HepG2 (cell line): ENCODE results near the gene TEKT5. TPM values are rescaled to one million over a fixed set of nuclear protein-coding genes. Genes with fewer than 3 reads are reported as not detected.
A peak's percentile ranks its signal among the peaks of the same experiment; 100 is the strongest.

Experiments
- ATF7 ChIP-seq, 2 experiments: fragments of 450-650 bp in 1 of 2; sonication (generic) in 1 of 2; formaldehyde crosslinking in 1 of 2; IDR thresholded peaks; 2 replicates each; pipeline versions ENCODE4 v1.4.0 to v1.6.1; 2016 to 2020; ENCODE audit warnings: antibody characterized with exemption in 1 of 2, mild to moderate bottlenecking in 1 of 2, missing genetic modification reagents in 1 of 2
- BCL6 ChIP-seq: IDR thresholded peaks from 2 replicates; pipeline ENCODE4 v1.6.1; 2016; ENCODE audit warnings: missing genetic modification reagents, missing compliant biosample characterization
- HIC2 ChIP-seq: sonication (generic); formaldehyde crosslinking; IDR thresholded peaks from 2 replicates; pipeline ENCODE4 v1.9.0; 2022; ENCODE audit warnings: low read depth, missing genetic modification reagents
- HNRNPL ChIP-seq: fragments of 200-400 bp; formaldehyde crosslinking; IDR thresholded peaks from 2 replicates; pipeline ENCODE4 v1.6.1; 2017; ENCODE audit warnings: mild to moderate bottlenecking, low read depth, low read length
- KMT2A ChIP-seq: sonication (generic); formaldehyde crosslinking; IDR thresholded peaks from 2 replicates; pipeline ENCODE4 v1.4.0; 2020; ENCODE audit warnings: missing genetic modification reagents
- MAFF ChIP-seq: IDR thresholded peaks from 2 replicates; pipeline ENCODE4 v1.6.1; 2011; ENCODE audit warnings: low read depth, low read length, improper control_type of control experiment
- MIER3 ChIP-seq: IDR thresholded peaks from 2 replicates; pipeline ENCODE4 v1.6.1; 2016; ENCODE audit warnings: missing compliant biosample characterization, borderline replicate concordance
- RERE ChIP-seq: IDR thresholded peaks from 2 replicates; pipeline ENCODE4 v1.6.1; 2016; ENCODE audit warnings: low read depth, missing genetic modification reagents, missing compliant biosample characterization
- SP2 ChIP-seq: sonication (generic); formaldehyde crosslinking; IDR thresholded peaks from 2 replicates; pipeline ENCODE4 v1.5.1; 2020; ENCODE audit warnings: mild to moderate bottlenecking, missing genetic modification reagents
- SSRP1 ChIP-seq: IDR thresholded peaks from 2 replicates; pipeline ENCODE4 v1.6.1; 2016; ENCODE audit warnings: control low read depth
- ZNF512B ChIP-seq: sonication (generic); formaldehyde crosslinking; IDR thresholded peaks from 2 replicates; pipeline ENCODE4 v1.5.1; 2020; ENCODE audit warnings: missing genetic modification reagents, mild to moderate bottlenecking, borderline replicate concordance
- polyA plus RNA-seq, 8 experiments: library from polyadenylated mRNA; depleted of rRNA in 3 of 8; stranded (reverse) in 7 of 8; unstranded in 1 of 8; fragments of >200 nt; fragmentation: Illumina TruSeq in 4 of 8; extraction: Trizol in 4 of 8; gene quantifications; 2 replicates each; pipeline versions ENCODE4 v1.2.1 to v1.2.3, GENCODE V29; 2011 to 2016; ENCODE audit warnings: low read depth in 4 of 8, missing spikeins in 1 of 8, mixed read lengths in 1 of 8; ENCODE audit not compliant: insufficient read depth in 1 of 8
- total RNA-seq, 5 experiments: library from RNA; depleted of rRNA; stranded (reverse); fragments of >200 nt; fragmentation: Illumina TruSeq; extraction: Trizol; gene quantifications; 2 replicates each; pipeline ENCODE4 v1.2.3, GENCODE V29; 2016; ENCODE audit warnings: low read depth in 1 of 5
- TF ChIP-seq, protein P1 (sequence below): sonication (generic); formaldehyde crosslinking; IDR thresholded peaks from 2 replicates; pipeline ENCODE4 v1.4.0; 2020; ENCODE audit warnings: low read depth, missing genetic modification reagents
- TF ChIP-seq, protein P2 (sequence below): sonication (generic); formaldehyde crosslinking; IDR thresholded peaks from 2 replicates; pipeline ENCODE4 v1.8.0; 2022; ENCODE audit warnings: missing genetic modification reagents, low read depth, mild to moderate bottlenecking, borderline replicate concordance

TEKT5 gene
- total and polyA plus RNA-seq, 2 of the 13 experiments (the other 11 are each of a cell fraction or from before 2014, with no cell fraction given), result 0.16 TPM; not detected in 1

- TF ChIP-seq ZNF512B (CRISPR knock-in tag) (no peak), RERE (CRISPR knock-in tag) (0 out of 2 replicates have a peak, but pooled peaks have one; percentile 15), SSRP1 (CRISPR knock-in tag) (peak; percentile 56; the same call in 1 of the 2 replicates), MAFF (peak; percentile 98), BCL6 (CRISPR knock-in tag) (0 out of 2 replicates have a peak, but pooled peaks have one; percentile 19), HNRNPL (no peak), KMT2A (CRISPR knock-in tag) (0 out of 2 replicates have a peak, but pooled peaks have one; percentile 17), HIC2 (CRISPR knock-in tag) (0 out of 2 replicates have a peak, but pooled peaks have one; percentile 20), SP2 (no peak), ATF7 (IDR thresholded peaks at IDR 0.05) (no peak), ATF7 (CRISPR knock-in tag; IDR thresholded peaks at IDR 0.05) (no peak), MIER3 (CRISPR knock-in tag) (no peak)
- TF ChIP-seq, protein P1, sequence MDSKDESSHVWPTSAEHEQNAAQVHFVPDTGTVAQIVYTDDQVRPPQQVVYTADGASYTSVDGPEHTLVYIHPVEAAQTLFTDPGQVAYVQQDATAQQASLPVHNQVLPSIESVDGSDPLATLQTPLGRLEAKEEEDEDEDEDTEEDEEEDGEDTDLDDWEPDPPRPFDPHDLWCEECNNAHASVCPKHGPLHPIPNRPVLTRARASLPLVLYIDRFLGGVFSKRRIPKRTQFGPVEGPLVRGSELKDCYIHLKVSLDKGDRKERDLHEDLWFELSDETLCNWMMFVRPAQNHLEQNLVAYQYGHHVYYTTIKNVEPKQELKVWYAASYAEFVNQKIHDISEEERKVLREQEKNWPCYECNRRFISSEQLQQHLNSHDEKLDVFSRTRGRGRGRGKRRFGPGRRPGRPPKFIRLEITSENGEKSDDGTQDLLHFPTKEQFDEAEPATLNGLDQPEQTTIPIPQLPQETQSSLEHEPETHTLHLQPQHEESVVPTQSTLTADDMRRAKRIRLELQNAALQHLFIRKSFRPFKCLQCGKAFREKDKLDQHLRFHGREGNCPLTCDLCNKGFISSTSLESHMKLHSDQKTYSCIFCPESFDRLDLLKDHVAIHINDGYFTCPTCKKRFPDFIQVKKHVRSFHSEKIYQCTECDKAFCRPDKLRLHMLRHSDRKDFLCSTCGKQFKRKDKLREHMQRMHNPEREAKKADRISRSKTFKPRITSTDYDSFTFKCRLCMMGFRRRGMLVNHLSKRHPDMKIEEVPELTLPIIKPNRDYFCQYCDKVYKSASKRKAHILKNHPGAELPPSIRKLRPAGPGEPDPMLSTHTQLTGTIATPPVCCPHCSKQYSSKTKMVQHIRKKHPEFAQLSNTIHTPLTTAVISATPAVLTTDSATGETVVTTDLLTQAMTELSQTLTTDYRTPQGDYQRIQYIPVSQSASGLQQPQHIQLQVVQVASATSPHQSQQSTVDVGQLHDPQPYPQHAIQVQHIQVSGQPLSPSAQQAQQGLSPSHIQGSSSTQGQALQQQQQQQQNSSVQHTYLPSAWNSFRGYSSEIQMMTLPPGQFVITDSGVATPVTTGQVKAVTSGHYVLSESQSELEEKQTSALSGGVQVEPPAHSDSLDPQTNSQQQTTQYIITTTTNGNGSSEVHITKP, result peak; percentile 69; the same call in 1 of the 2 replicates
- TF ChIP-seq, protein P2, sequence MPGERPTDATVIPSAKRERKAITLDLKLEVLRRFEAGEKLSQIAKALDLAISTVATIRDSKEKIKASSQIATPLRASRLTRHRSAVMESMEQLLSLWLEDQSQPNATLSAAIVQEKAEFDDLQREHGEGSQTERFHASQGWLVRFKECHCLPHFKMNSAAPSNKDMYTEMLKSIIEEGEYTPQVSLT, result no peak
These were observed 69.0 kb downstream of the TEKT5 start (continued) for GRCh38 chr16:10625595-10626357.
